GM19397 (cell line): ENCODE measurements around the gene ARID4B.
"Not testable (repeated sequence)": the region's sequence is repeated elsewhere in the genome, so short reads cannot be mapped to it uniquely, and the experiment has no call there.

ENCODE experiments used
- ATAC-seq: cut with Tn5 transposase; IDR thresholded peaks from one replicate; pipeline ENCODE4 v1.9.1; 2021; ENCODE audit warnings: mild to moderate bottlenecking, moderate library complexity; ENCODE audit not compliant: unreplicated experiment

The ARID4B gene

GRCh38 chr1:235168375-235168774 lies 159.6 kb downstream of the ARID4B start:
- ATAC-seq, result no peak

- ATAC-seq, result no peak
These were observed 166.2 kb downstream of the ARID4B start for GRCh38 chr1:235161685-235162327.

- peak; percentile 96 for ATAC-seq
These were observed 166.9 kb downstream of the ARID4B start, which contains the start of gene RBM34 for GRCh38 chr1:235160957-235161684. TSS of gene RBM34 (minus strand) at chr1:235161250. CDS start at chr1:235161226, 24 bp downstream.

- peak; percentile 30 for ATAC-seq
These were observed 167.5 kb downstream of the ARID4B start for GRCh38 chr1:235160383-235160956.

GRCh38 chr1:235159930-235160329 lies 168.0 kb downstream of the ARID4B start:
- ATAC-seq, result not testable (repeated sequence)

GRCh38 chr1:235159284-235159683 lies 168.7 kb downstream of the ARID4B start:
- not testable (repeated sequence) for ATAC-seq

GRCh38 chr1:235158680-235159079 lies 169.3 kb downstream of the ARID4B start:
- no peak for ATAC-seq

- no peak for ATAC-seq
These were observed 170.8 kb downstream of the ARID4B start for GRCh38 chr1:235157150-235157549.

- no peak for ATAC-seq
These were observed 171.2 kb downstream of the ARID4B start for GRCh38 chr1:235156740-235157139.

- ATAC-seq, result no peak
These were observed 171.7 kb downstream of the ARID4B start for GRCh38 chr1:235156265-235156664.

GRCh38 chr1:235152235-235152634 lies 175.7 kb downstream of the ARID4B start:
- ATAC-seq, result no peak

- no peak for ATAC-seq
These were observed 176.9 kb downstream of the ARID4B start for GRCh38 chr1:235151033-235151432.

GRCh38 chr1:235149824-235150223 lies 178.2 kb downstream of the ARID4B start:
- no peak for ATAC-seq

- ATAC-seq, result no peak
These were observed 180.7 kb downstream of the ARID4B start for GRCh38 chr1:235147269-235147668.

GRCh38 chr1:235145639-235146038 lies 182.3 kb downstream of the ARID4B start:
- no peak for ATAC-seq

GRCh38 chr1:235142991-235143390 lies 185.0 kb downstream of the ARID4B start:
- ATAC-seq, result no peak

- no peak for ATAC-seq
These were observed 188.7 kb downstream of the ARID4B start for GRCh38 chr1:235139315-235139714.

GRCh38 chr1:235138821-235139220 lies 189.2 kb downstream of the ARID4B start:
- no peak for ATAC-seq

- ATAC-seq, result no peak
These were observed 191.9 kb downstream of the ARID4B start for GRCh38 chr1:235136111-235136510.

- no peak for ATAC-seq
These were observed 193.8 kb downstream of the ARID4B start for GRCh38 chr1:235134171-235134570.

- ATAC-seq, result no peak
These were observed 194.9 kb downstream of the ARID4B start for GRCh38 chr1:235133086-235133485.

- no peak for ATAC-seq
These were observed 196.0 kb downstream of the ARID4B start for GRCh38 chr1:235131961-235132360.
